GM21526 (cell line): ENCODE measurements around the gene MTSS2.
"Not testable (repeated sequence)": the region's sequence is repeated elsewhere in the genome, so short reads cannot be mapped to it uniquely, and the experiment has no call there.

ENCODE experiments used
- ATAC-seq: cut with Tn5 transposase; IDR thresholded peaks from one replicate; pipeline ENCODE4 v1.9.1; 2021; ENCODE audit warnings: moderate library complexity; ENCODE audit not compliant: unreplicated experiment, low FRiP score

MTSS2 gene

GRCh38 chr16:70657956-70658355 is 27.9 kb downstream of the MTSS2 start:
- no peak for ATAC-seq

GRCh38 chr16:70656712-70657263 is 29.1 kb downstream of the MTSS2 start:
- no peak for ATAC-seq

- ATAC-seq, result no peak
Measured at GRCh38 chr16:70656065-70656711, 29.7 kb downstream of the MTSS2 start.

GRCh38 chr16:70653809-70654771 is 31.8 kb downstream of the MTSS2 start:
- no peak for ATAC-seq

- no peak for ATAC-seq
Measured at GRCh38 chr16:70653406-70653805, 32.4 kb downstream of the MTSS2 start.

GRCh38 chr16:70652322-70652721 is 33.5 kb downstream of the MTSS2 start:
- no peak for ATAC-seq

GRCh38 chr16:70651524-70651923 is 34.3 kb downstream of the MTSS2 start:
- no peak for ATAC-seq

- ATAC-seq, result no peak
Measured at GRCh38 chr16:70650216-70650615, 35.6 kb downstream of the MTSS2 start.

- no peak for ATAC-seq
Measured at GRCh38 chr16:70649300-70649699, 36.6 kb downstream of the MTSS2 start.

- no peak for ATAC-seq
Measured at GRCh38 chr16:70648606-70649005, 37.2 kb downstream of the MTSS2 start.

GRCh38 chr16:70647441-70648359 is 38.2 kb downstream of the MTSS2 start:
- no peak for ATAC-seq

- no peak for ATAC-seq
Measured at GRCh38 chr16:70646260-70647241, 39.3 kb downstream of the MTSS2 start, which contains the start of gene IL34. IL34 (plus strand) TSS chr16:70646559; CDS start chr16:70646948, 389 bp downstream.

- ATAC-seq, result no peak
Measured at GRCh38 chr16:70644763-70645597, 40.9 kb downstream of the MTSS2 start.

GRCh38 chr16:70643264-70643663 is 42.6 kb downstream of the MTSS2 start:
- not testable (repeated sequence) for ATAC-seq

- ATAC-seq, result no peak
Measured at GRCh38 chr16:70642633-70643032, 43.2 kb downstream of the MTSS2 start.

- no peak for ATAC-seq
Measured at GRCh38 chr16:70638814-70639792, 46.8 kb downstream of the MTSS2 start.
